GM12878 (cell line): Measurements from ENCODE around the gene ERC2. TPM values are rescaled to one million over a fixed set of nuclear protein-coding genes. Genes with fewer than 3 reads are reported as not detected.

Experiments
- ATAC-seq: fragments of 200-7000 bp; cut with Tn5 transposase; 3 replicates; pipeline ENCODE4 v1.9.1; 2020; ENCODE audit warnings: mild to moderate bottlenecking, moderate library complexity
- BruUV-seq: library from RNA; stranded (reverse); fragments of 400-500 nt; replicated peaks from 2 replicates; lab custom pipeline; 2021; lab: Mats Ljungman, UMichigan
- CTCF ChIA-PET: fragments of 300-600 bp; sonication (Branson Sonifier 250); formaldehyde crosslinking; extraction: SDS; loops from one replicate; lab custom pipeline; 2021; ENCODE audit warnings: inconsistent platforms; lab: Yijun Ruan, JAX
- POLR2A ChIA-PET: fragments of 350-600 bp; formaldehyde crosslinking; extraction: SDS; loops from one replicate; lab custom pipeline; 2021; ENCODE audit warnings: inconsistent platforms; lab: Charles Lee
- RAD21 ChIA-PET: fragments of 300-600 bp; sonication (Branson Sonifier 250); formaldehyde crosslinking; loops from one replicate; lab custom pipeline; 2023; ENCODE audit warnings: antibody characterized with exemption; ENCODE audit not compliant: unreplicated experiment; lab: Charles Lee
- SMC1A ChIA-PET: fragments of 300-600 bp; sonication (Branson Sonifier 250); formaldehyde crosslinking; loops from one replicate; lab custom pipeline; 2023; ENCODE audit not compliant: unreplicated experiment, uncharacterized antibody; lab: Charles Lee
- DNase-seq: peaks from one replicate; pipeline ENCODE4 v3.0.0-alpha.2; 2011; ENCODE audit warnings: low read depth, low spot score
- FAIRE-seq: peaks from 3 replicates; lab custom pipeline; 2011; peaks lifted over from hg19 to GRCh38; lab: Jason Lieb, UNC
- H2AFZ ChIP-seq: 2 replicates; pipeline ENCODE4 v1.6.0; 2011; ENCODE audit warnings: low read depth, low read length, control low read depth; ENCODE audit not compliant: control insufficient read depth
- H3K27ac ChIP-seq: 2 replicates; pipeline ENCODE4 v1.5.1; 2011; ENCODE audit warnings: control low read depth; ENCODE audit not compliant: control insufficient read depth, insufficient read depth
- H3K27me3 ChIP-seq, 2 experiments: replicated peaks in 1 of 2; 2 replicates each; pipeline versions ENCODE4 v1.6.0 to v1.6.1; 2011; ENCODE audit warnings: low read length in 1 of 2; ENCODE audit not compliant: control insufficient read depth in 2 of 2, insufficient read depth in 2 of 2
- H3K36me3 ChIP-seq, 2 experiments: 2 replicates each; pipeline ENCODE4 v1.5.1; 2011; ENCODE audit warnings: low read length in 1 of 2; ENCODE audit not compliant: control insufficient read depth in 2 of 2, insufficient read depth in 2 of 2
- H3K4me1 ChIP-seq: 2 replicates; pipeline ENCODE4 v1.6.1; 2011; ENCODE audit warnings: mild to moderate bottlenecking, low read length, moderate library complexity, mixed read lengths; ENCODE audit not compliant: control insufficient read depth, insufficient read depth
- H3K4me2 ChIP-seq: 2 replicates; pipeline ENCODE4 v1.6.0; 2011; ENCODE audit warnings: control low read depth; ENCODE audit not compliant: control insufficient read depth, insufficient read depth
- H3K4me3 ChIP-seq: fragments of 200-600 bp; sonication (generic); 2 replicates; pipeline ENCODE4 v1.5.1; 2016
- H3K79me2 ChIP-seq: 2 replicates; pipeline ENCODE4 v1.6.0; 2011; ENCODE audit warnings: low read length; ENCODE audit not compliant: control insufficient read depth, insufficient read depth
- H3K9ac ChIP-seq: 2 replicates; pipeline ENCODE4 v1.8.0; 2011; ENCODE audit warnings: low read length, control low read depth, mixed read lengths; ENCODE audit not compliant: control insufficient read depth, insufficient read depth
- H3K9me3 ChIP-seq: replicated peaks from 3 replicates; pipeline ENCODE4 v1.5.1; 2011; ENCODE audit warnings: mild to moderate bottlenecking, low read length; ENCODE audit not compliant: control insufficient read depth, insufficient read depth
- H4K20me1 ChIP-seq: 2 replicates; pipeline ENCODE4 v1.6.0; 2011; ENCODE audit not compliant: control insufficient read depth, insufficient read depth
- BACH1 ChIP-seq: fragments of 450-650 bp; IDR thresholded peaks from 2 replicates; pipeline ENCODE4 v1.6.1; 2017; ENCODE audit warnings: mild to moderate bottlenecking, borderline replicate concordance
- BCLAF1 ChIP-seq: fragments of 450-650 bp; IDR thresholded peaks from 2 replicates; pipeline ENCODE4 v1.6.1; 2017; ENCODE audit warnings: antibody characterized with exemption, mild to moderate bottlenecking, moderate library complexity
- E2F4 ChIP-seq: IDR thresholded peaks from 2 replicates; pipeline ENCODE4 v1.6.1; 2012; ENCODE audit warnings: low read depth, low read length, improper control_type of control experiment
- MLLT1 ChIP-seq: fragments of 450-650 bp; IDR thresholded peaks from 2 replicates; pipeline ENCODE4 v1.6.1; 2016; ENCODE audit warnings: mild to moderate bottlenecking
- NFIC ChIP-seq: IDR thresholded peaks from 2 replicates; pipeline ENCODE4 v1.6.1; 2012; ENCODE audit warnings: low read depth, mild to moderate bottlenecking, inconsistent platforms, low read length, moderate library complexity
- PAX8 ChIP-seq: fragments of 450-650 bp; IDR thresholded peaks from 2 replicates; pipeline ENCODE4 v1.6.1; 2017; ENCODE audit warnings: mild to moderate bottlenecking, moderate library complexity
- RAD21 ChIP-seq: IDR thresholded peaks from 2 replicates; pipeline ENCODE4 v1.6.1; 2011; ENCODE audit warnings: mild to moderate bottlenecking, low read depth, low read length, moderate library complexity; ENCODE audit not compliant: insufficient read depth
- RAD51 ChIP-seq: fragments of 450-650 bp; IDR thresholded peaks from 2 replicates; pipeline ENCODE4 v1.6.1; 2016; ENCODE audit warnings: moderate library complexity, mild to moderate bottlenecking, inconsistent platforms
- RUNX3 ChIP-seq: IDR thresholded peaks from 2 replicates; pipeline ENCODE4 v1.6.1; 2012; ENCODE audit warnings: low read length, inconsistent platforms
- SPI1 ChIP-seq: IDR thresholded peaks from 2 replicates; pipeline ENCODE4 v1.6.1; 2011; ENCODE audit warnings: low read depth, mild to moderate bottlenecking, low read length, moderate library complexity, borderline replicate concordance; ENCODE audit not compliant: insufficient read depth
- TCF12 ChIP-seq: IDR thresholded peaks from 2 replicates; pipeline ENCODE4 v1.6.1; 2011; ENCODE audit warnings: low read depth, mild to moderate bottlenecking, low read length
- YY1 ChIP-seq: IDR thresholded peaks from 2 replicates; pipeline ENCODE4 v1.6.1; 2011; ENCODE audit warnings: low read depth, mild to moderate bottlenecking, low read length
- ZNF592 ChIP-seq: fragments of 450-650 bp; IDR thresholded peaks from 2 replicates; pipeline ENCODE4 v1.6.1; 2017; ENCODE audit warnings: mild to moderate bottlenecking, moderate library complexity
- WGBS: methylation state at CpG from one replicate; pipeline ENCODE4 v1.1.6; 2016; ENCODE audit warnings: low lambda C conversion rate; ENCODE audit not compliant: insufficient replicate concordance, insufficient coverage; ENCODE audit errors: missing lambda C conversion rate; 5-methylcytosine and 5-hydroxymethylcytosine counted together
- in situ Hi-C: fragments of 300-500 bp; cut with MboI; formaldehyde crosslinking; loops from 9 replicates; pipeline ENCODE4 v1.14.3; 2018; ENCODE audit warnings: mixed read lengths
- intact Hi-C: fragments of 100-400 bp; cut with micrococcal nuclease; formaldehyde crosslinking; loops from one replicate; pipeline ENCODE4 v1.14.2; 2022; ENCODE audit not compliant: unreplicated experiment
- polyA plus RNA-seq, 11 experiments: library from polyadenylated mRNA; depleted of rRNA in 4 of 11; unstranded in 6 of 11; stranded (reverse) in 5 of 11; fragments of >200 nt; fragmentation: Nextera tagmentation in 4 of 11; fragmentation: Illumina TruSeq in 1 of 11; extraction: Ambion mirVana in 4 of 11; extraction: Trizol in 1 of 11; gene quantifications; 1 replicate in 1 of 11; 2 replicates in 10 of 11; pipeline versions ENCODE4 v1.2.1 to v1.2.3, GENCODE V29; 2011 to 2016; ENCODE audit warnings: inconsistent platforms in 2 of 11, missing spikeins in 2 of 11, low read depth in 1 of 11
- total RNA-seq, 4 experiments: library from RNA; depleted of rRNA in 3 of 4; stranded (reverse); fragments of >200 nt in 3 of 4; fragmentation: Illumina TruSeq in 1 of 4; extraction: Trizol in 1 of 4; gene quantifications; 2 replicates each; pipeline versions ENCODE4 v1.2.1 to v1.2.3, GENCODE V29; 2013 to 2021

The ERC2 gene
- total and polyA plus RNA-seq, 10 of the 15 experiments (the other 5 are each of a cell fraction or from before 2014, with no cell fraction given), result 0.06 to 1.4 (median 0.12) TPM; not detected in 3

- TF ChIP-seq ZNF592 (no peak), MLLT1 (no peak), RUNX3 (peak; percentile 30; the same call in 1 of the 2 replicates), RAD51 (no peak), NFIC (peak; percentile 43; the same call in 1 of the 2 replicates)
Measured at GRCh38 chr3:56304069-56304468, 164.2 kb downstream of the ERC2 start (continued).

GRCh38 chr3:56303487-56303886 lies 164.8 kb downstream of the ERC2 start:
- intact Hi-C loops, result no loop called here
- POLR2A ChIA-PET, result no interaction called here
- 23% methylated on average over 5 of the region's 5 CpGs for WGBS
- no peak for TF ChIP-seq BCLAF1
- TF ChIP-seq RAD21, result peak; percentile 75
- peak; percentile 39; the same call in 1 of the 2 replicates for TF ChIP-seq SPI1
- TF ChIP-seq PAX8, result no peak
- no peak for TF ChIP-seq YY1
- no peak for TF ChIP-seq E2F4
- TF ChIP-seq BACH1, result no peak
- no peak for TF ChIP-seq TCF12

More at GRCh38 chr3:56303487-56303886, 164.8 kb downstream of the ERC2 start:
- no peak overlapping the region for H3K4me3 ChIP-seq
- H3K4me1 ChIP-seq, result no peaks in the 10 kb centered on the region
- ChIA-PET SMC1A (interaction anchor here (0.8 to 1.6 kb wide), 6 partner anchors 12 to 869 kb away, joined by 3 to 4 read pairs (median 3); no protein-coding TSS in a partner anchor), CTCF (interaction anchor here (0.5 to 1.8 kb wide), 12 partner anchors 10 to 1467 kb away, joined by 3 to 7 read pairs (median 3); no protein-coding TSS in a partner anchor), RAD21 (interaction anchor here (1.0 kb wide), 1 partner anchor 17 kb away, joined by 3 read pairs; no protein-coding TSS in a partner anchor)
- H2AFZ ChIP-seq, result no peak overlapping the region
- no peaks in the 10 kb centered on the region for H3K79me2 ChIP-seq
- peak overlapping the region; percentile 22; the same call in 1 of the 2 replicates for H3K4me2 ChIP-seq
- no peaks in the 10 kb centered on the region for H3K27me3 ChIP-seq
- H3K36me3 ChIP-seq, result no peaks in the 10 kb centered on the region
- ATAC-seq, result peak; percentile 91
- H3K9ac ChIP-seq, result no peak overlapping the region
- H3K9me3 ChIP-seq, result no peaks in the 10 kb centered on the region
- H3K27ac ChIP-seq, result no peak overlapping the region
- DNase-seq, result peak; percentile 35
- in situ Hi-C loops, result no loop called here
- no TSS peak for BruUV-seq
- FAIRE-seq, result peak; percentile 84
- H4K20me1 ChIP-seq, result no peaks in the 10 kb centered on the region
